ENCODE measurements around the gene RUNX2.

Gene RUNX2

DNA sequence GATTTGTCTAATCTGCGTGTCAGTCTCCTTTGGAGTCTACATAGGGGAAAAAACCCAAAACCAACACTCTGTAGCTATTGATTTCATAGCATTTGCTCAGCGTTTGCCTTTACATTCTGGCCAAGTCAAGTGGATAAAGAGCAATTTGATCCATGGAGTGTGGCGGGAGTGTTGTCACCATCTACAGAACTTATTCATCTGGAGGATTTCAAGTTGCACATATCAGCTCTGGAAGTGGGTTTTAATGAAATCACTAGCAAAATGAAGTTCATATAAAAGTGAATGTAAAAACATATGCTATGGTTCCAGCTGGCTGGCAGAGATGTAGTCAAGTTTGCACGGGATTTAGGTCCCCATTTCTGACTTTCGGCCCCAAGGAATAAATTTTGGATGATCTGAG lies 269.3 kb downstream of the RUNX2 start:
- no peak for DNase-seq

- no peak for DNase-seq
Observed at GRCh38 chr6:45599053-45599452, 270.9 kb downstream of the RUNX2 start.

GRCh38 chr6:45605971-45606370 lies 277.8 kb downstream of the RUNX2 start:
- DNase-seq, result no peak

- DNase-seq, result no peak
Observed at GRCh38 chr6:45606831-45607400, 278.8 kb downstream of the RUNX2 start.

GRCh38 chr6:45607798-45608197 lies 279.7 kb downstream of the RUNX2 start:
- no peak for DNase-seq

DNA sequence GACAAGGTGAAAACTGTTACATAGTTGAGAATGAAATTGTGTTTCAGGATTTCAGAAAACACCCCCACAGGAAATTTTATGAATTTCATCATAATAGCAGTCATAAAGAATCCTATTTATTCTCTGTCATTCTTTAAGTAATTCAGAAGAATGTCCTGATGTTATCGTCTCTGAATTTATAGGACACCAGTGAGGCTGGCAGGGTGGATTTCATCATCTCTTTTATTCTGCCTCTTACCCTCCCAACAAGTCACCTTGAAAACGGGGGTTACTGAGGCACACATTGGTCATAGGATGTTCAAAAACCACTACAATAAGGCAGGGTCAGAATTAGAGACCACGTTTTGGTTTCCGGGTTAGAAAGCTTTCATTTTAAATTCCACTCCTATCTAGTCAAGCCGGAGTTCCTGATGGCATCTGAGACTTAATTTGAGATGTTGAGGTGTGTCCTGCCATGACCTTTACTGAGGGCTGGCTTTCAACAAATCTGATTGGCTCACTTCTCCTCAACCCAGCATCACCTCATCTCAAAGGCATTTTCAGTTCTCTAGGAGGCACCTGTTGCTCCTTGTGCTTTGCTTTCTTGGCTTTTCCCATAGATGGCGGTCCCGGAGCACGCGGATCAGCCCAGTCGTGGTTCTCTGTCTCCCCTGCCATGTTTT lies 280.3 kb downstream of the RUNX2 start:
- no peak for DNase-seq

GRCh38 chr6:45609141-45609638 lies 281.1 kb downstream of the RUNX2 start:
- no peak for DNase-seq

GRCh38 chr6:45610374-45610773 lies 282.2 kb downstream of the RUNX2 start:
- DNase-seq, result no peak

- no peak for DNase-seq
Observed at GRCh38 chr6:45610832-45611231, 282.7 kb downstream of the RUNX2 start.

- DNase-seq, result no peak
Observed at GRCh38 chr6:45611491-45611890, 283.4 kb downstream of the RUNX2 start.

GRCh38 chr6:45613656-45614055 lies 285.5 kb downstream of the RUNX2 start:
- no peak for DNase-seq

GRCh38 chr6:45614488-45615285 lies 286.6 kb downstream of the RUNX2 start:
- no peak for DNase-seq

GRCh38 chr6:45616209-45616608 lies 288.1 kb downstream of the RUNX2 start:
- no peak for DNase-seq

DNA sequence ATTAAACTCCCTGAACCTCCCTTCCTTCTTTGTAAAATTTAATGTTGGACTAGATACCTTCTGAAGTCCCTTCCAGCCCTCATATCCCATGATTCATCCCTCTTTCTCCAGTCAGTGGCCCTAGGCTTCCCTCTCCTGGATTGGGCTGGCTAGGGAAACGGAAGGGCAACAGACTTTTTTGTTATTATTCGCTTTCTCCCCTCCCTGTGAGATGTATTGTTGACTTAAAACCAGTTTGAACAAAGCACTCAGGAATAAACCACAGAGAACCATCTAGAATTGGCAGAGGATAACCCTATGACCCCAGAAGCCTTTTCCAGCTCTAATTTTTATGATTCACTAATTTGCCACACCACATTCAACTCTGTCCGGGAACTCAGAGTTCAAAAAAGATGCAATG lies 289.3 kb downstream of the RUNX2 start:
- DNase-seq, result no peak

- DNase-seq, result no peak
Observed at GRCh38 chr6:45618259-45618658, 290.1 kb downstream of the RUNX2 start.

- no peak for DNase-seq
Observed at GRCh38 chr6:45619211-45619760, 291.2 kb downstream of the RUNX2 start.

DNA sequence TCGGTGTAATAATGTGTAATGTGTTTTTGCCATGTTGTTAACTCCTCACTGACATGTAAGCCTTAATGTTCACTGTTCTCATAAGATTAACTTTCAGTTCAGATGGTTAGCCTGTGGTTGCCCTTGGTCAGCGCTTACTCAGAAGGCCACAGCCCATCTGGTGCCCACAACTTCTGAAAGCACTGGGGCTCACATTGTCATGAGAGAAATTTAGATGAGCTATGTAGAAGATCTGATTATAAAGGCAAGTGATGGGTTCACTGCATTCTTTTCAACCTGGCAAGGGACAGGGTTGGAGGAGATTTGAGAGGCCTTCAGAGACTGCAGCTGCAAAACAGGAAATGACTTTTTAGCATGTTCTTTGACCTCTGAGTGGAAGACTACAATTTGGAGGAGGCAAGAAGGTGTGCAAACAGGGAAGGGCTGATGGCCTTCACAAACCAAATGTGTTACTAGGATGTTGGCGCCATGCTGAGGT lies 291.9 kb downstream of the RUNX2 start:
- DNase-seq, result no peak

DNA sequence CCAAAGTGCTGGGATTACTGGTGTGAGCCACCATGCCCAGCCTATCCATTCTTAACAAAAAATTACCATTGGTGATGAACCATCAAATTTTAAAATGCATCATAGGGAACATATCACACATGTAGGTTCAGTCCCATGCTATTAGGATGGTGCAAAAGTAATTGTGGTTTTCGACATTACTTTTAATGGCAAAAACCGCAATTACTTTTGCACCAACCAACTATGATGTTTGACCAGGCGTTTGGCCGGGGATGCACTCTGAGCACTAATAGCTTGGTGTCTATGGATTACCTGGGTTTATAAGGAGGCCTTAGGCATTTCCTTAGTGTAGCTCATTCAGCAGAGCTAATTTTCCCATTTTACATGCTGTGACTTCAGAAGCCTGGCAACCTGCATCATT lies 296.1 kb downstream of the RUNX2 start:
- no peak for DNase-seq

- no peak for DNase-seq
Observed at GRCh38 chr6:45625191-45625664, 297.1 kb downstream of the RUNX2 start.

DNA sequence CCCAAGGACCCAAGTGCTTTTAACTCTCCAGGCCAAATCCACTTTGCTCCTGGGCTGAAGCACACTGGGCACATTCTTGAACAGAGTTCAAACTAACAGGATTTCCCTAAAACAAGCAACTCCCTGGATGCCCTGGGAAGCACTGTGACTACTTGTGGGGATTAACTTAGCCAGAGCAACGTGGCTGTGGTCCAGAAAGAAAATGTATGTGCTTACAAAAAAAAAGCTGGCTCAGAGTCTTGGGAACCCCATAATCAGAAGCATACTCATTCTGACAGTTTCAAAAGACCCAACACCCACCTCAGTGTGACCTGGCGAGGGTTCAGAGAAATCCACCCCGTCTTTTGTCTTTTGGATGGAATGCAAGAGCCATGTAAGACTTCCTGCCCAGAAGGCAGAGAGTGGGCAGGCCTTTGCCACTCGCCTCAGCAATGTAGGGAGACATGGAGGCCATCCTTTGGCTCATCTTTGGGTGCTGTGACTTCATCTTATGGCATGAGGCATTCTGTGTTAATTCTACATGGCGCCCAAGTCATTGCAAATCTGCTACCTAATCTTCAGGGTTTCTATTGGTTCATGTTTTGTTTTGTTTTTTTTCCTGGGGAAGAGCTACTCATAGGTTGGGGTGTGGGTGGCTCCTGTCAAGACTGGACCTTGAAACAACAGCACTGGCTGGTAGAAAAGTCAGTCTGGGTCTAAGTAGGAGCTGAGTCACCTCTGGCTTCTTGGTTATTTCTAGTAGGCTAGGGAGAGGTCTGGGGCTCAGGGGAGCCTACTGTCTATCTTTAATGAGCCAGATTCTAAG lies 298.2 kb downstream of the RUNX2 start:
- no peak for DNase-seq

GRCh38 chr6:45630314-45630713 lies 302.2 kb downstream of the RUNX2 start:
- no peak for DNase-seq

GRCh38 chr6:45630801-45631200 lies 302.7 kb downstream of the RUNX2 start:
- DNase-seq, result no peak

DNA sequence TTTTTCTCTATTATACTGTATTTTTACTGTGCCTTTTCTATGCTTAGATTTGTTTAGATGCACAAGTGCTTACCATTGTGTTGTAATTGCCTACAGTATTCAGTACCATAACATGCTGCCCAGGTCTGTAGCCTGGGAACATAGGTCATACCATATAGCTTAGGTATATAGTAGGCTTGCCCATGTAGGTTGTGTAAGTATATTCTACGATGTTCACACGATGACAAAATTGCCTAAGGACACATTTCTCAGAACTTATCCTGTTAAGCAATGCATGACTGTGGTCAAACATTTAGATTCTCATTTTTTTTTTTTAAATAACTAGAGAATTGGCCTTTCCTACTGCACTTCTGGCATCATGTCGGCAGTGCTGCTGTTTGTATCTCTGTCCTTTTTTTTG lies 303.3 kb downstream of the RUNX2 start:
- no peak for DNase-seq

All from KG1 (cell line).